Measurements from ENCODE around the gene ZFY.

DNA sequence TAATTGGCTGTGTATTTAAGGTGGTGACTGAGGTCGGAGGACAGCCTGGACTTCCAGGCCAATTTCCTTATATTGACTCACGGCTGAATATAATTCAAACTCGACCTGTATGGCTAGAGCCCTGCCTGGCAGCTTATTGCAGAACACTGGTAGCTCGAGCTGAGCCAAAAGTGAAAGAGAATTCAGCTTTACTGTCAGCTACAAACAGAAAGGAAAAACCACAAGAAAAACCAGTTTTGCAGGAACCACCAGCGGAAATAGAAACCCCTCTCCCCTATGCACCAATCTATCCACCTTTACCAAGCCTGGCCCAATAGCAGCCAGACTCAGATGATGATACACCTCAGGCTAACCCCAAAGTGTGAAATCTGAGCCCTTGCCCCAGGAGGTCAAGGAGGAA, 68.7 kb downstream of the ZFY start:
- TF ChIP-seq POLR2A (IDR thresholded peaks at IDR 0.05) (no peak), POLR2AphosphoS5 (IDR thresholded peaks at IDR 0.05) (no peak)
- TF ChIP-seq, protein P1, sequence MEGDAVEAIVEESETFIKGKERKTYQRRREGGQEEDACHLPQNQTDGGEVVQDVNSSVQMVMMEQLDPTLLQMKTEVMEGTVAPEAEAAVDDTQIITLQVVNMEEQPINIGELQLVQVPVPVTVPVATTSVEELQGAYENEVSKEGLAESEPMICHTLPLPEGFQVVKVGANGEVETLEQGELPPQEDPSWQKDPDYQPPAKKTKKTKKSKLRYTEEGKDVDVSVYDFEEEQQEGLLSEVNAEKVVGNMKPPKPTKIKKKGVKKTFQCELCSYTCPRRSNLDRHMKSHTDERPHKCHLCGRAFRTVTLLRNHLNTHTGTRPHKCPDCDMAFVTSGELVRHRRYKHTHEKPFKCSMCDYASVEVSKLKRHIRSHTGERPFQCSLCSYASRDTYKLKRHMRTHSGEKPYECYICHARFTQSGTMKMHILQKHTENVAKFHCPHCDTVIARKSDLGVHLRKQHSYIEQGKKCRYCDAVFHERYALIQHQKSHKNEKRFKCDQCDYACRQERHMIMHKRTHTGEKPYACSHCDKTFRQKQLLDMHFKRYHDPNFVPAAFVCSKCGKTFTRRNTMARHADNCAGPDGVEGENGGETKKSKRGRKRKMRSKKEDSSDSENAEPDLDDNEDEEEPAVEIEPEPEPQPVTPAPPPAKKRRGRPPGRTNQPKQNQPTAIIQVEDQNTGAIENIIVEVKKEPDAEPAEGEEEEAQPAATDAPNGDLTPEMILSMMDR (IDR thresholded peaks at IDR 0.05): no peak

Measured in breast epithelium (tissue), 3 donors.